ENCODE data around the gene DCLK2. TPM values are rescaled to one million over a fixed set of nuclear protein-coding genes. Genes with fewer than 3 reads are reported as not detected.

The DCLK2 gene
- total RNA-seq, 6 donors from 2014 or later, result 2.1 to 16.8 (median 3.3) TPM

DNA sequence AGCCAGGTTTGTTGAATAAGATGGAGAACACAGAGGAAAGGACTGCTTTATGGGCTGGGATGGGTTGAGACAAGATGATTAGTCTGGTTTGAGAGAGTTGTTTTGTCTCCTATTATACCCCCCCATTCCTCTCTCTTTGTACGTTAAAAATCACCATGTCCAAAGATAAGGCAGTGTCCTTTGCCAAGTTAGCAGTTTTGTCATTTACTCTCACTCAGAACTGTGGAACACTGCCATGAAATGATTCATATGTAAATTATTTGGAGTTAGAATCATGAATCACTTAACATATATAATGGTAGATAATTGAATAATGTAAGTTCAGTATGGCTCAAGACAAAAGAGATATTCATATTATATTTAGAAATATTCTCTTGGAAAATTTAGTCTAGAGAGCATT, 151.3 kb downstream of the DCLK2 start:
- DNase-seq (no peak), ATAC-seq (ENCODE audit: low FRiP score in 2 of 2) (no peak)
- 30 to 35% methylated on average over 1 of the region's 1 CpG for WGBS, 2 donors
- H3K36me3 ChIP-seq, result peaks cover 0 to 6% (median 0%) of the 10 kb centered on the region in 4 donors
- H3K4me3 ChIP-seq, result no peak overlapping the region
- TF ChIP-seq POLR2A (IDR thresholded peaks at IDR 0.05) (no peak), EP300 (IDR thresholded peaks at IDR 0.05) (no peak), POLR2AphosphoS5 (IDR thresholded peaks at IDR 0.05) (no peak)
- TF ChIP-seq, protein P1, sequence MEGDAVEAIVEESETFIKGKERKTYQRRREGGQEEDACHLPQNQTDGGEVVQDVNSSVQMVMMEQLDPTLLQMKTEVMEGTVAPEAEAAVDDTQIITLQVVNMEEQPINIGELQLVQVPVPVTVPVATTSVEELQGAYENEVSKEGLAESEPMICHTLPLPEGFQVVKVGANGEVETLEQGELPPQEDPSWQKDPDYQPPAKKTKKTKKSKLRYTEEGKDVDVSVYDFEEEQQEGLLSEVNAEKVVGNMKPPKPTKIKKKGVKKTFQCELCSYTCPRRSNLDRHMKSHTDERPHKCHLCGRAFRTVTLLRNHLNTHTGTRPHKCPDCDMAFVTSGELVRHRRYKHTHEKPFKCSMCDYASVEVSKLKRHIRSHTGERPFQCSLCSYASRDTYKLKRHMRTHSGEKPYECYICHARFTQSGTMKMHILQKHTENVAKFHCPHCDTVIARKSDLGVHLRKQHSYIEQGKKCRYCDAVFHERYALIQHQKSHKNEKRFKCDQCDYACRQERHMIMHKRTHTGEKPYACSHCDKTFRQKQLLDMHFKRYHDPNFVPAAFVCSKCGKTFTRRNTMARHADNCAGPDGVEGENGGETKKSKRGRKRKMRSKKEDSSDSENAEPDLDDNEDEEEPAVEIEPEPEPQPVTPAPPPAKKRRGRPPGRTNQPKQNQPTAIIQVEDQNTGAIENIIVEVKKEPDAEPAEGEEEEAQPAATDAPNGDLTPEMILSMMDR (IDR thresholded peaks at IDR 0.05), result no peak
- no peaks in the 10 kb centered on the region for H3K27me3 ChIP-seq
- no peaks in the 10 kb centered on the region for H3K9me3 ChIP-seq
- H3K4me1 ChIP-seq, result no peaks in the 10 kb centered on the region
- H3K27ac ChIP-seq, result no peak overlapping the region

DNA sequence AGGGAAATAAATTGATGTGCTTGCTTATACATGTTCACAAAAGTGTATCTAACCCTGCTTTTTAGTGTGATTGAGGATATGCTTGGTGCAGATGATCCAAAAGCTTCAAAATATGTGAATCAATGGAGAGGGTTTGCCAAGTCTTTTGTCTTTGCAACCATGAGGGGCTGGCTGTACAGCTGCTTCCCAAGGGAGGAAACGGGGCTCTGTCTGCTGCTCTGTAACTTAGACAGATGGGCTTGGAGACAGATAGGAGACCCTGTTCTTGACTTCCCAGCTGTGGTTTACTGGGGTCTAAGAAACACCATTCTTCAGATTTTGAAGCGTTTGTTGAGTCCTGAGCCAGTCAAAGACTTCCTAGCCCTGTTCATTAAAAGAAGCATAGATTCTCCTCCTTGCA, 152.3 kb downstream of the DCLK2 start:
- no peaks in the 10 kb centered on the region for H3K27me3 ChIP-seq
- no peaks in the 10 kb centered on the region for H3K9me3 ChIP-seq
- TF ChIP-seq, protein P1 (IDR thresholded peaks at IDR 0.05), result no peak
- no peak for TF ChIP-seq EP300 (IDR thresholded peaks at IDR 0.05)
- TF ChIP-seq POLR2AphosphoS5 (IDR thresholded peaks at IDR 0.05), result no peak
- peaks cover 0 to 6% (median 0%) of the 10 kb centered on the region in 4 donors for H3K36me3 ChIP-seq
- no peaks in the 10 kb centered on the region for H3K4me1 ChIP-seq
- 70 to 71% methylated on average over 2 of the region's 2 CpGs for WGBS, 2 donors
- no peak overlapping the region for H3K27ac ChIP-seq
- no peak for ATAC-seq (ENCODE audit: low FRiP score in 2 of 2)
- H3K4me3 ChIP-seq, result no peak overlapping the region
- DNase-seq, result no peak

DNA sequence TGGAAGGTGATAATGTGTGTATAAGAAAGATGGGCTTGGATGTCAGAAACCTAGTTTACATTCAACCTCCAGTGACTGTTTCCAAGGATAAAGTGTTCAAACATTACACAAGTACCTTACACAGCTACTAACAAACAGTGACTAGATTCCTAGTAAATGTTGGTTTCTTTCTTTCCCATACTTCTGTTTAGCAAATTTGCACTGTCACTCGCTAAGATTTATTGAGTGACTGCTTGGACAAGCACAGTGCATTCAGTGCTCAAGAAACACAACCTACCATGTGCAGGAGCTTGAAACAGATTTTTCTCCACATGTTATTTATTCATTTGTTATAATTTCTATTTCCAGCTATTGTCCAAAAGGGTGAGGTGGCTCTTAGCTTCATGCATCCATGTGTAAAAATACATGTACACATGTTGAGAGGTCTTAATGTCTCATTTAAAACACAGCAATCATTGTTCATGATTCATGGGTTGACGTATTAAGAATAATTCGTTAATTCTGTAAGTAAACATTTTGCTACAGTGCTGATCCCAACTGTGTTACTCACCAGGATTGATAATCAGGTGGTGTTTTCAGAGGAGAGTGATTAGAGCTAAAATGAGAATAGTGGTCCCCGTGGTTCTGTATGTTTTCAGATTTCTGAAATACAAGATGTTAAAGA, 153.0 kb downstream of the DCLK2 start:
- Histone ChIP-seq H3K9me3 (no peaks in the 10 kb centered on the region), H3K27ac (no peak overlapping the region), H3K4me3 (no peak overlapping the region), H3K36me3 (peaks cover 0 to 6% (median 0%) of the 10 kb centered on the region in 4 donors), H3K27me3 (no peaks in the 10 kb centered on the region), H3K4me1 (no peaks in the 10 kb centered on the region)
- DNase-seq, result no peak
- no peak for ATAC-seq (ENCODE audit: low FRiP score in 2 of 2)
- TF ChIP-seq POLR2AphosphoS5 (IDR thresholded peaks at IDR 0.05), result no peak
- TF ChIP-seq EP300 (IDR thresholded peaks at IDR 0.05), result no peak
- no peak for TF ChIP-seq POLR2A (IDR thresholded peaks at IDR 0.05)
- TF ChIP-seq, protein P1 (IDR thresholded peaks at IDR 0.05), result no peak
- WGBS, 2 donors, result 90 to 91% methylated on average over 4 of the region's 4 CpGs

DNA sequence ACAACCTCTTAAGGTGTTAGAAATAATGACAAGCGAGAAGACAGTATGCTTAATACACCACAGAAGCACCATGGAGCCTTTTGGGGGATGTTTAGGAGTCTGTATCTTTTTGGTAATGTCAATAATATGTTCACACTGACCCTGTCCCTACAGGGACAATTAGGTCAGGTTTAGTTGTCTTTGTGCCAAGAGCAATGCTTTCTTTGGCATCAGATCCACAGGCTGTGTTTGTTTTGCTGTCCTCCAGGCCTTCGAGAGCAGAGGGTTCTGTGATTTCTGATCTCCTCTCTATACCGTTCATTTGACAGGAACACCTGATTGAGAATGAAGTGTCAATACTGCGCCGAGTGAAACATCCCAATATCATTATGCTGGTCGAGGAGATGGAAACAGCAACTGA, 153.8 kb downstream of the DCLK2 start:
- DNase-seq, result no peak
- Histone ChIP-seq H3K9me3 (no peaks in the 10 kb centered on the region), H3K4me1 (no peaks in the 10 kb centered on the region), H3K4me3 (no peak overlapping the region), H3K27ac (no peak overlapping the region), H3K27me3 (no peaks in the 10 kb centered on the region), H3K36me3 (peaks cover 0 to 6% (median 0%) of the 10 kb centered on the region in 4 donors)
- no peak for ATAC-seq (ENCODE audit: low FRiP score in 2 of 2)
- TF ChIP-seq, protein P1 (IDR thresholded peaks at IDR 0.05), result no peak
- no peak for TF ChIP-seq POLR2AphosphoS5 (IDR thresholded peaks at IDR 0.05)
- no peak for TF ChIP-seq POLR2A (IDR thresholded peaks at IDR 0.05)
- TF ChIP-seq EP300 (IDR thresholded peaks at IDR 0.05), result no peak
- 68 to 72% methylated on average over 6 of the region's 6 CpGs for WGBS, 2 donors

DNA sequence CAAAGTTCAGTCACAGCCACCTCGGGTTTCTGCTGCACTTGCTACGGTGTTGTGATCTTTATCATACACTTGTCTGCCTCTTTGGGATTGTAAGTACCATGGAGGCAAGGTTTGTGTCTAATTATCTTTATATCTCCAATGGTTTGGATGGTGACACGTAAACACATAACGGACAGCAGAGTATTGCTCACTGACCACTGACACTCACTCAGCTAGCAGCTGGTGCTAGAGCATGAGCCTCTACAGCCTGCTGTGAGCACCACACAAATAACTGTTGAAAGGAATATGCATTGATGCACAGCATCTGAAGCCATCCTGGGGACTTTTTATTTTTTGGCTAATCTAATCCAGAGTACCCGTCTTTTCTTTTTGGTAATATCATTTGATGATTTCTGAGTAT, 156.0 kb downstream of the DCLK2 start:
- TF ChIP-seq, protein P1 (IDR thresholded peaks at IDR 0.05), result no peak
- no peak for TF ChIP-seq POLR2A (IDR thresholded peaks at IDR 0.05)
- no peak for TF ChIP-seq EP300 (IDR thresholded peaks at IDR 0.05)
- TF ChIP-seq POLR2AphosphoS5 (IDR thresholded peaks at IDR 0.05), result no peak
- Histone ChIP-seq H3K4me1 (no peaks in the 10 kb centered on the region), H3K9me3 (no peaks in the 10 kb centered on the region), H3K27me3 (no peaks in the 10 kb centered on the region), H3K27ac (no peak overlapping the region), H3K4me3 (no peak overlapping the region), H3K36me3 (peaks cover 0 to 6% (median 0%) of the 10 kb centered on the region in 4 donors)
- 85 to 91% methylated on average over 5 of the region's 5 CpGs for WGBS, 2 donors
- DNase-seq (no peak), ATAC-seq (ENCODE audit: low FRiP score in 2 of 2) (no peak)

Data from upper lobe of left lung (tissue), 6 donors.